Epithelial cell of prostate (primary cell): Measurements from ENCODE around the gene CBX7.

Source experiments
- DNase-seq: peaks from one replicate; pipeline ENCODE4 v3.0.0-alpha.2; 2011; ENCODE audit warnings: low read depth, low spot score
- H3K27ac ChIP-seq: fragments of 450-650 bp; 2 replicates; pipeline ENCODE4 v1.5.1; 2017; ENCODE audit warnings: mild to moderate bottlenecking

The CBX7 gene

GRCh38 chr22:39152511-39153219, at the start of gene CBX7:
Gene CBX7 (minus strand): TSS chr22:39152680. CDS start chr22:39152444, 236 bp downstream.
- H3K27ac ChIP-seq, result no peak within 1 kb of the TSS
- no peak for DNase-seq

GRCh38 chr22:39197578-39197977, 45.1 kb upstream of the CBX7 start:
- H3K27ac ChIP-seq, result no peak overlapping the region
- no peak for DNase-seq

GRCh38 chr22:39194098-39194497, 41.6 kb upstream of the CBX7 start:
- no peak overlapping the region for H3K27ac ChIP-seq
- no peak for DNase-seq

GRCh38 chr22:39188809-39189208, 36.3 kb upstream of the CBX7 start:
- no peak for DNase-seq

GRCh38 chr22:39185601-39186012, 33.1 kb upstream of the CBX7 start:
- DNase-seq, result no peak
- no peak overlapping the region for H3K27ac ChIP-seq

More at GRCh38 chr22:39188809-39189208, 36.3 kb upstream of the CBX7 start:
- no peak overlapping the region for H3K27ac ChIP-seq

- no peak overlapping the region for H3K27ac ChIP-seq
These were observed 32.4 kb upstream of the CBX7 start for GRCh38 chr22:39184586-39185577.

GRCh38 chr22:39183991-39184585, 31.6 kb upstream of the CBX7 start:
- no peak overlapping the region for H3K27ac ChIP-seq
- DNase-seq, result no peak

More at GRCh38 chr22:39184586-39185577, 32.4 kb upstream of the CBX7 start:
- no peak for DNase-seq

GRCh38 chr22:39182478-39183030, 30.1 kb upstream of the CBX7 start:
- no peak overlapping the region for H3K27ac ChIP-seq
- no peak for DNase-seq

GRCh38 chr22:39181778-39182177, 29.3 kb upstream of the CBX7 start:
- DNase-seq, result no peak
- H3K27ac ChIP-seq, result no peak overlapping the region

- no peak overlapping the region for H3K27ac ChIP-seq
- DNase-seq, result no peak
These were observed 28.9 kb upstream of the CBX7 start for GRCh38 chr22:39181356-39181755.

- DNase-seq, result no peak
- H3K27ac ChIP-seq, result no peak overlapping the region
These were observed 27.4 kb upstream of the CBX7 start for GRCh38 chr22:39179841-39180335.

- H3K27ac ChIP-seq, result no peak overlapping the region
- no peak for DNase-seq
These were observed 26.9 kb upstream of the CBX7 start for GRCh38 chr22:39179401-39179827.

- no peak for DNase-seq
These were observed 26.0 kb upstream of the CBX7 start for GRCh38 chr22:39178206-39179111.

GRCh38 chr22:39177791-39178190, 25.3 kb upstream of the CBX7 start:
- H3K27ac ChIP-seq, result no peak overlapping the region
- no peak for DNase-seq

More at GRCh38 chr22:39178206-39179111, 26.0 kb upstream of the CBX7 start:
- no peak overlapping the region for H3K27ac ChIP-seq

- no peak for DNase-seq
- H3K27ac ChIP-seq, result no peak overlapping the region
These were observed 24.9 kb upstream of the CBX7 start for GRCh38 chr22:39177456-39177775.

GRCh38 chr22:39176714-39177455, 24.4 kb upstream of the CBX7 start:
- no peak overlapping the region for H3K27ac ChIP-seq
- DNase-seq, result no peak

GRCh38 chr22:39176143-39176713, 23.7 kb upstream of the CBX7 start:
- no peak overlapping the region for H3K27ac ChIP-seq

More at GRCh38 chr22:39176143-39176713, 23.7 kb upstream of the CBX7 start:
- DNase-seq, result no peak
